Mesodermal cell (in vitro differentiated cells): Measurements from ENCODE around the gene DYRK1A.

Experiments used
- H3K27ac ChIP-seq: 2 replicates; pipeline ENCODE4 v1.7.0; 2013; ENCODE audit warnings: mild to moderate bottlenecking, low read depth, low read length, moderate library complexity; ENCODE audit not compliant: severe bottlenecking
- H3K36me3 ChIP-seq: 2 replicates; pipeline ENCODE4 v1.7.1; 2013; ENCODE audit warnings: mild to moderate bottlenecking, low read length, moderate library complexity; ENCODE audit not compliant: control insufficient read depth, insufficient read depth
- H3K4me1 ChIP-seq: one replicate; pipeline ENCODE4 v1.7.1; 2013; ENCODE audit warnings: mild to moderate bottlenecking, low read length; ENCODE audit not compliant: insufficient read depth, control insufficient read depth, poor library complexity, severe bottlenecking
- H3K4me3 ChIP-seq: 2 replicates; pipeline ENCODE4 v1.7.0; 2013; ENCODE audit warnings: low read length, control low read depth, mild to moderate bottlenecking; ENCODE audit not compliant: insufficient read depth, poor library complexity, severe bottlenecking; ENCODE audit errors: extremely low read depth
- H3K9me3 ChIP-seq: 2 replicates; pipeline ENCODE4 v1.7.1; 2013; ENCODE audit warnings: mild to moderate bottlenecking, low read length, moderate library complexity; ENCODE audit not compliant: control insufficient read depth
- WGBS, 2 experiments: methylation state at CpG; one replicate each; pipeline ENCODE4 v1.1.5; 2013; ENCODE audit warnings: missing lambda C conversion rate in 2 of 2; ENCODE audit not compliant: insufficient coverage in 2 of 2; 5-methylcytosine and 5-hydroxymethylcytosine counted together

Gene DYRK1A

DNA sequence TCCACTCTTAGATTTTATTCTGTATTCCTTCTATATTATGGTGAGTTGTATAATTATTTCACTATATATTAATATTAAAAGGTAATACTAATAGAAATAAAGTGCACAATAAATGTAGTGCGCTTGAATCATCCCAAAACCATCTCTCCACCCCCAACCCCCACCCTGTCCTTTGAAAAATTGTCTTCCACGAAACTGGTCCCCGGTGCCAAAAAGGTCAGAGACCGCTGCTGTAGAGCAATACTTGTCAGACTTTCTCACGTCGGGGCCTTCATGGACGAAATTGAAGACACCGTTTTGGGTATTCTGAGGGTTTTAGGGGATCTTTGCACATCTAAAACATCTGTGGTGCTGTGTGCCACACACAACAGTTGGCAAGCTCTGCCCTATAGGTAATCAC, 19.6 kb downstream of the DYRK1A start:
- Histone ChIP-seq H3K27ac (no peak overlapping the region), H3K4me3 (no peak overlapping the region), H3K36me3 (no peaks in the 10 kb centered on the region), H3K9me3 (no peaks in the 10 kb centered on the region), H3K4me1 (no peaks in the 10 kb centered on the region)
- WGBS, 2 experiments = 92 to 99% methylated on average over 4 to 6 of the region's 8 CpGs

- 90 to 92% methylated on average over 1 to 5 of the region's 5 CpGs for WGBS, 2 experiments
- Histone ChIP-seq H3K4me3 (no peak overlapping the region), H3K27ac (no peak overlapping the region), H3K9me3 (no peaks in the 10 kb centered on the region), H3K4me1 (no peaks in the 10 kb centered on the region), H3K36me3 (peaks cover 10% of the 10 kb centered on the region)
Observed at GRCh38 chr21:37389456-37389855, 22.9 kb downstream of the DYRK1A start.

GRCh38 chr21:37391666-37392065, 25.1 kb downstream of the DYRK1A start:
- Histone ChIP-seq H3K9me3 (no peaks in the 10 kb centered on the region), H3K36me3 (peaks cover 15% of the 10 kb centered on the region), H3K4me3 (no peak overlapping the region), H3K4me1 (no peaks in the 10 kb centered on the region), H3K27ac (no peak overlapping the region)
- 93 to 100% methylated on average over 1 to 3 of the region's 3 CpGs for WGBS, 2 experiments

- Histone ChIP-seq H3K4me1 (no peaks in the 10 kb centered on the region), H3K4me3 (no peak overlapping the region), H3K36me3 (peaks cover 18% of the 10 kb centered on the region), H3K9me3 (no peaks in the 10 kb centered on the region), H3K27ac (no peak overlapping the region)
- WGBS, 2 experiments = 94 to 100% methylated on average over 3 to 4 of the region's 4 CpGs
Observed at GRCh38 chr21:37392441-37392840, 25.9 kb downstream of the DYRK1A start.

GRCh38 chr21:37393030-37393429, 26.5 kb downstream of the DYRK1A start:
- H3K9me3 ChIP-seq = no peaks in the 10 kb centered on the region
- peaks cover 20% of the 10 kb centered on the region for H3K36me3 ChIP-seq
- H3K4me1 ChIP-seq = no peaks in the 10 kb centered on the region
- no peak overlapping the region for H3K27ac ChIP-seq
- H3K4me3 ChIP-seq = no peak overlapping the region
- 80% methylated on average over 1 of the region's 2 CpGs; no CpG with 5 or more reads in 1 of the 2 experiments for WGBS, 2 experiments

DNA sequence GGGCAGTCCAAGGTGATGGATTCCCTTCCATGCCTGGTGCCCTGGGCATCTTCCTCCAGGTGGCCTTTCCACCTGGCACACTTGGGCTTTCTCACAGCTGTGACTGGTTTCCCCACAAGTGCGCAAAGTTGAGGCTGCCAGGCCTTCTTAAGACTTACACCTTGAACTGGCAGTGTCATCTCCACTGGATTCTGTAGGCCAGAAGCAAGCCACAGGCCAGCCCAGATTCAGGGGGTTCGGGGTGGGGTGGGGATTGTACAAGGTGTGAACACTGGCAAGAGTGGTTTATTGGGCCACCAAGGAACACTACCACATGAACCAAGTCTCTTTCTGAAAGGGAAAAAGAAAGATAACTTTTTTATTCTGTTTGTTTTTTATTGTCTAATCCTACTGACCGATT, 27.2 kb downstream of the DYRK1A start:
- WGBS, 2 experiments = 100% methylated on average over 1 of the region's 3 CpGs
- Histone ChIP-seq H3K36me3 (peaks cover 20% of the 10 kb centered on the region), H3K4me1 (no peaks in the 10 kb centered on the region), H3K27ac (no peak overlapping the region), H3K4me3 (no peak overlapping the region), H3K9me3 (no peaks in the 10 kb centered on the region)

DNA sequence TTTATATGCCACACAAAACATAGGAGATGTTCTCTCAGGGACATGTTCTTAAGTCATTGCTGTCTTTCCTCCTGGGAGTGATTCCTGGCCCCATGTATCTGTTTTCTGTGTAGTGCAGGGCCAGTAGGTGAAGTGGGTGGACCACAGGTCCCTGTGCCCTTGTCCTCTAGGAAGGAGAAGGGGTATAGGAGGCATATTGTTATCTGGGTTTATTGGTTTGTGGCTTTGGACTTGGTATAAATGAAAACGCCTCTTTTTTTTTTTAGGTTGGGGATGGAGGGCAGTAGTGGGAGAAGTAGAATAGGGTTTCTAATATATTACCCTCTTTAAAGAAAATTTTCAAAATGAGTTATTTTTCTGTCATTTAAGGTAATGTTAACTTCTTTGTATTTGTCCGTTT, 29.4 kb downstream of the DYRK1A start:
- H3K27ac ChIP-seq = no peak overlapping the region
- no peaks in the 10 kb centered on the region for H3K4me1 ChIP-seq
- no peaks in the 10 kb centered on the region for H3K9me3 ChIP-seq
- WGBS, 2 experiments = no CpG with 5 or more reads among the region's 2 CpGs
- peaks cover 20% of the 10 kb centered on the region for H3K36me3 ChIP-seq
- no peak overlapping the region for H3K4me3 ChIP-seq

DNA sequence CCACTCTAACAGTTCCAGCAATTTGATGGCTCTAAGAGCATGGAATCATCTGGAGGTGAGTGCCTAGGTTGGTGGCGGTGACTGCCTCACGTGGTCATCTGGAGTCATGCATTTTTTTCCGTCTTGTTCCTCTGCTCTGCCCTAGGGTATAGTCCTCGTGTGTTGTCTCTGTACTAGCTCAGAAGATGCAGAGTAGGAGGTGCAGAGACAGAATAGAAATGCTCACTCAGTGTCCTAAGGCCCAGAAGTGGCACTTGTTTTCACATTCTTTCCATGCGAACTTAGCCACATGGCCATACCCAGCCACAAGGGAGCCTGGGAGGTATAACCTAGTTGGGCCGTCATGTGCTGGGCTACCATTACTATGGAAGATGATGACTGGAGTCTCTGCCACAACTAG, 30.3 kb downstream of the DYRK1A start:
- H3K9me3 ChIP-seq = peaks cover 6% of the 10 kb centered on the region
- no peaks in the 10 kb centered on the region for H3K4me1 ChIP-seq
- H3K27ac ChIP-seq = no peak overlapping the region
- 85 to 97% methylated on average over 5 of the region's 6 CpGs for WGBS, 2 experiments
- H3K36me3 ChIP-seq = peaks cover 20% of the 10 kb centered on the region
- no peak overlapping the region for H3K4me3 ChIP-seq

- H3K4me3 ChIP-seq = no peak overlapping the region
- H3K36me3 ChIP-seq = peaks cover 13% of the 10 kb centered on the region
- WGBS, 2 experiments = 100% methylated on average over 2 of the region's 5 CpGs; no CpG with 5 or more reads in 1 of the 2 experiments
- H3K4me1 ChIP-seq = no peaks in the 10 kb centered on the region
- H3K27ac ChIP-seq = no peak overlapping the region
- peaks cover 14% of the 10 kb centered on the region for H3K9me3 ChIP-seq
Observed at GRCh38 chr21:37398697-37399096, 32.1 kb downstream of the DYRK1A start.

DNA sequence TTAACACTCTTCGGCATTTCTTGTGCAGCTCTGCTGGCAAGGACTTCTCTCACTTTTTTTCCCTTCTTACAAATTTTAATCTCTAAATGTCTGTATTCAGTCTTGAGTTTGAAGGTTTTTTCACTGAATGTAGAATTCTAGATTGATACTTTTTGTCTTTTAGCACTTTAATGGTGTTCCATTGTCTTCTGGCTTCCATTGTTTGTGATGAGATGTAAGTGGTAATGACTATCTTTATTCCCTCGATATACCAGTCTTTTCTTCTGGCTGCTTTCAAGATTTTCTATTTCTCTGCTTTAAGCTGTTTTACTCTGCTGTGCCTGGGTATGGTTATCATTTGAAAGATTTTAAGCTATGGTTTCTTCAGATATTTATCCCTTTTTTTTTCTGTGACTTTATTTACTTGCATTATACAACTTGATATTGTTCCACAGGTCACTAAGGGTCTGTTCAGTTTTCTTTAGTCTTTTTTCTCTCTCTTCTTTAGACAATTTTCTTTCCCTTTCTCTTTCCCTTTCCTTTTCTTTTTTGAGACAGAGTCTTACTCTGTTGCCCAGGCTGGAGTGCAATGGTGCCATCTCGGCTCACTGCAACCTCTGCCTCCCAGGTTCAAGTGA, 35.8 kb downstream of the DYRK1A start:
- Histone ChIP-seq H3K4me3 (no peak overlapping the region), H3K9me3 (peaks cover 14% of the 10 kb centered on the region), H3K4me1 (no peaks in the 10 kb centered on the region), H3K36me3 (peaks cover 3% of the 10 kb centered on the region), H3K27ac (no peak overlapping the region)
- WGBS, 2 experiments = 100% methylated on average over 1 of the region's 3 CpGs

GRCh38 chr21:37405629-37406028, 39.1 kb downstream of the DYRK1A start:
- 80% methylated on average over 2 of the region's 4 CpGs; no CpG with 5 or more reads in 1 of the 2 experiments for WGBS, 2 experiments
- Histone ChIP-seq H3K36me3 (peaks cover 8% of the 10 kb centered on the region), H3K27ac (no peak overlapping the region), H3K4me3 (no peak overlapping the region), H3K4me1 (no peaks in the 10 kb centered on the region), H3K9me3 (peaks cover 14% of the 10 kb centered on the region)
